Spleen (tissue), 11 donors: Measurements from ENCODE around the gene TSSK3. TPM values are rescaled to one million over a fixed set of nuclear protein-coding genes. Genes with fewer than 3 reads are reported as not detected.

Experiments
- DNase-seq: peaks from one replicate; pipeline ENCODE4 v3.0.0-alpha.2; 2020
- H3K27ac ChIP-seq, 8 donors: fragments of 200-600 bp; sonication (generic) in 7 of 8; 1 replicate in 4 of 8; 2 replicates in 4 of 8; pipeline versions ENCODE4 v1.5.0 to v1.8.0; 2016 to 2021; ENCODE audit warnings: inconsistent platforms in 4 of 8, mild to moderate bottlenecking in 4 of 8, moderate library complexity in 1 of 8
- H3K27me3 ChIP-seq, 7 donors: fragments of 200-600 bp; sonication (generic) in 6 of 7; replicated peaks in 1 of 7; 1 replicate in 4 of 7; 2 replicates in 3 of 7; pipeline versions ENCODE4 v1.5.0 to v1.8.0; 2016 to 2021; ENCODE audit warnings: inconsistent platforms in 3 of 7, mild to moderate bottlenecking in 1 of 7
- H3K36me3 ChIP-seq, 6 donors: fragments of 200-600 bp; sonication (generic) in 5 of 6; 1 replicate in 4 of 6; 2 replicates in 2 of 6; pipeline versions ENCODE4 v1.5.0 to v1.8.0; 2016 to 2021; ENCODE audit warnings: inconsistent platforms in 2 of 6
- H3K4me1 ChIP-seq, 6 donors: fragments of 200-600 bp; sonication (generic) in 5 of 6; 1 replicate in 3 of 6; 2 replicates in 3 of 6; pipeline versions ENCODE4 v1.5.0 to v1.8.0; 2016 to 2021; ENCODE audit warnings: inconsistent platforms in 3 of 6
- H3K4me3 ChIP-seq, 8 donors: fragments of 200-600 bp; sonication (generic) in 7 of 8; 1 replicate in 4 of 8; 2 replicates in 4 of 8; pipeline versions ENCODE4 v1.5.0 to v1.8.0; 2016 to 2021; ENCODE audit warnings: inconsistent platforms in 4 of 8, mild to moderate bottlenecking in 4 of 8, moderate library complexity in 2 of 8
- H3K9me3 ChIP-seq, 8 donors: fragments of 200-600 bp; sonication (generic) in 7 of 8; 1 replicate in 4 of 8; 2 replicates in 4 of 8; pipeline versions ENCODE4 v1.5.0 to v1.8.0; 2016 to 2021; ENCODE audit warnings: inconsistent platforms in 4 of 8
- CTCF ChIP-seq, 11 experiments: fragments of 200-600 bp in 7 of 11; fragments of 450-650 bp in 4 of 11; sonication (generic) in 4 of 11; IDR thresholded peaks in 8 of 11; conservative IDR thresholded peaks in 3 of 11; 1 replicate in 7 of 11; 2 replicates in 4 of 11; pipeline versions ENCODE4 v1.4.0 to v1.8.0; 2016 to 2021; ENCODE audit warnings: antibody characterized with exemption in 11 of 11, inconsistent platforms in 4 of 11, mild to moderate bottlenecking in 1 of 11
- POLR2A ChIP-seq, 3 donors: fragments of 450-650 bp; IDR thresholded peaks; one replicate each; pipeline ENCODE4 v1.5.1; 2017; ENCODE audit warnings: antibody characterized with exemption in 3 of 3, mild to moderate bottlenecking in 1 of 3
- POLR2AphosphoS5 ChIP-seq, 3 donors: sonication (generic); formaldehyde crosslinking; IDR thresholded peaks; one replicate each; pipeline ENCODE4 v1.5.1; 2017; ENCODE audit warnings: antibody characterized with exemption in 3 of 3
- WGBS, 5 donors: extraction: QIAGEN DNeasy Blood & Tissue Kit in 3 of 5; methylation state at CpG; one replicate each; pipeline versions ENCODE4 v1.1.5 to v1.1.7; 2013 to 2018; 5-methylcytosine and 5-hydroxymethylcytosine counted together
- intact Hi-C: fragments of 100-400 bp; cut with DNase I; formaldehyde crosslinking; loops from one replicate; pipeline ENCODE4 v1.15.0; 2023; ENCODE audit warnings: low total_unique reads
- polyA plus RNA-seq, 3 donors: library from polyadenylated mRNA; stranded (reverse); fragments of 200-250 nt; gene quantifications; one replicate each; pipeline ENCODE4 v1.2.1, GENCODE V29; 2013
- total RNA-seq, 7 donors: library from RNA; depleted of rRNA in 3 of 7; stranded (reverse); fragments of >200 nt in 3 of 7; fragmentation: NEBNext Ultra II Directional in 4 of 7; extraction: Animal tissue kit (Norgen Biotek cat#: 25700) in 4 of 7; gene quantifications; one replicate each; pipeline versions ENCODE4 v1.1.0 to v1.2.1, GENCODE V29; 2016 to 2021
- donor health status: healthy with polysubstance abuse.
- donor health status: DM: no; HTN: no; CAD: no; lungs with moderate emphysema.
- donor health status: DM: no; HTN: no; CAD: no.
- donor health status: Bipolar disorder and iron deficiency.
- donor health status: healthy.
- donor health status: DM: no; HTN: no; CAD: no.
- donor health status: DM: yes; HTN: yes; CAD: no.

The TSSK3 gene
- total and polyA plus RNA-seq, 10 donors, result 0.15 to 6.6 (median 2.6) TPM

- intact Hi-C loops, result no loop called here
- DNase-seq, result peak; percentile 38
- Histone ChIP-seq H3K36me3 (no peaks in the 10 kb centered on the region), H3K27me3 (no peaks in the 10 kb centered on the region), H3K9me3 (no peaks in the 10 kb centered on the region), H3K27ac (no peak overlapping the region), H3K4me3 (no peak overlapping the region), H3K4me1 (peaks cover 24 to 81% (median 59%) of the 10 kb centered on the region in 6 donors)
- TF ChIP-seq CTCF (IDR thresholded peaks at IDR 0.05 in 8 of 11, conservative IDR thresholded peaks at IDR 0.05 in 3 of 11) (no peak), POLR2AphosphoS5 (IDR thresholded peaks at IDR 0.05) (no peak), POLR2A (IDR thresholded peaks at IDR 0.05) (no peak)
- WGBS, 5 donors, result 92 to 97% (median 96%) methylated on average over 11 of the region's 11 CpGs
Measured at GRCh38 chr1:32341186-32341757, 21.1 kb upstream of the TSSK3 start.

GRCh38 chr1:32341971-32342370, 20.4 kb upstream of the TSSK3 start:
- WGBS, 5 donors, result 66 to 86% (median 74%) methylated on average over 5 of the region's 5 CpGs
- TF ChIP-seq POLR2AphosphoS5 (IDR thresholded peaks at IDR 0.05) (no peak), CTCF (IDR thresholded peaks at IDR 0.05 in 8 of 11, conservative IDR thresholded peaks at IDR 0.05 in 3 of 11) (no peak), POLR2A (IDR thresholded peaks at IDR 0.05) (no peak)
- Histone ChIP-seq H3K27ac (peak overlapping the region in 1 of 8 donors; percentile 34), H3K36me3 (no peaks in the 10 kb centered on the region), H3K27me3 (no peaks in the 10 kb centered on the region), H3K4me1 (peaks cover 17 to 81% (median 56%) of the 10 kb centered on the region in 6 donors), H3K4me3 (no peak overlapping the region), H3K9me3 (no peaks in the 10 kb centered on the region)
- DNase-seq, result no peak
- intact Hi-C loops, result no loop called here

- H3K4me3 ChIP-seq, result no peak overlapping the region
- H3K36me3 ChIP-seq, result no peaks in the 10 kb centered on the region
- H3K4me1 ChIP-seq, result peaks cover 10 to 81% (median 52%) of the 10 kb centered on the region in 6 donors
- peak overlapping the region in 1 of 8 donors; percentile 34 for H3K27ac ChIP-seq
- H3K9me3 ChIP-seq, result no peaks in the 10 kb centered on the region
- no peak for TF ChIP-seq POLR2A (IDR thresholded peaks at IDR 0.05)
- TF ChIP-seq POLR2AphosphoS5 (IDR thresholded peaks at IDR 0.05), result no peak
- TF ChIP-seq CTCF (IDR thresholded peaks at IDR 0.05 in 8 of 11, conservative IDR thresholded peaks at IDR 0.05 in 3 of 11), result no peak
- H3K27me3 ChIP-seq, result no peaks in the 10 kb centered on the region
- 85 to 92% (median 88%) methylated on average over 10 of the region's 10 CpGs for WGBS, 5 donors
- intact Hi-C loops, result no loop called here
- DNase-seq, result no peak
Measured at GRCh38 chr1:32342704-32343103, 19.6 kb upstream of the TSSK3 start.

- Histone ChIP-seq H3K27ac (peak overlapping the region in 7 of 8 donors; percentile 9 to 63 (median 46)), H3K27me3 (no peaks in the 10 kb centered on the region), H3K4me3 (no peak overlapping the region), H3K36me3 (no peaks in the 10 kb centered on the region), H3K9me3 (no peaks in the 10 kb centered on the region), H3K4me1 (peaks cover 20 to 81% (median 53%) of the 10 kb centered on the region in 6 donors)
- intact Hi-C loops, result no loop called here
- peak; percentile 83 for DNase-seq
- 22 to 29% (median 27%) methylated on average over 8 of the region's 8 CpGs for WGBS, 5 donors
- TF ChIP-seq POLR2AphosphoS5 (IDR thresholded peaks at IDR 0.05) (peak in 2 of 3 donors; percentile 69 to 82), POLR2A (IDR thresholded peaks at IDR 0.05) (no peak), CTCF (IDR thresholded peaks at IDR 0.05 in 8 of 11, conservative IDR thresholded peaks at IDR 0.05 in 3 of 11) (no peak)
Measured at GRCh38 chr1:32345289-32345827, 17.0 kb upstream of the TSSK3 start.
